ENCODE results near the gene RBM28.
A peak's percentile ranks its signal among the peaks of the same experiment; 100 is the strongest.

RBM28 gene

GRCh38 chr7:128274884-128275603 lies 68.7 kb downstream of the RBM28 start:
- no peak for TF ChIP-seq CTCF (conservative IDR thresholded peaks at IDR 0.05; ENCODE audit: low read depth)
- no peak for DNase-seq (ENCODE audit: low spot score)
- ChIA-PET CTCF (no interaction called here), POLR2A (ENCODE audit: low non-redundant PET) (no interaction called here)
- no peak overlapping the region for H3K27ac ChIP-seq

- POLR2A ChIA-PET (ENCODE audit: low non-redundant PET): no interaction called here
Measured at GRCh38 chr7:128274246-128274883, 69.3 kb downstream of the RBM28 start.

GRCh38 chr7:128271942-128272481 lies 71.7 kb downstream of the RBM28 start:
- CTCF ChIA-PET: no interaction called here
- POLR2A ChIA-PET (ENCODE audit: low non-redundant PET): no interaction called here
- TF ChIP-seq CTCF (conservative IDR thresholded peaks at IDR 0.05; ENCODE audit: low read depth): no peak

More at GRCh38 chr7:128274246-128274883, 69.3 kb downstream of the RBM28 start:
- DNase-seq (ENCODE audit: low spot score): no peak
- no peak for TF ChIP-seq CTCF (conservative IDR thresholded peaks at IDR 0.05; ENCODE audit: low read depth)
- CTCF ChIA-PET: no interaction called here
- no peak overlapping the region for H3K27ac ChIP-seq

GRCh38 chr7:128271471-128271941 lies 72.2 kb downstream of the RBM28 start:
- ChIA-PET POLR2A (ENCODE audit: low non-redundant PET) (no interaction called here), CTCF (no interaction called here)
- H3K27ac ChIP-seq: no peak overlapping the region
- no peak for DNase-seq (ENCODE audit: low spot score)
- no peak for TF ChIP-seq CTCF (conservative IDR thresholded peaks at IDR 0.05; ENCODE audit: low read depth)

More at GRCh38 chr7:128271942-128272481, 71.7 kb downstream of the RBM28 start:
- no peak overlapping the region for H3K27ac ChIP-seq
- DNase-seq (ENCODE audit: low spot score): no peak

GRCh38 chr7:128270826-128271272 lies 72.9 kb downstream of the RBM28 start:
- H3K27ac ChIP-seq: no peak overlapping the region
- no peak for DNase-seq (ENCODE audit: low spot score)
- TF ChIP-seq CTCF (conservative IDR thresholded peaks at IDR 0.05; ENCODE audit: low read depth): no peak
- ChIA-PET POLR2A (ENCODE audit: low non-redundant PET) (no interaction called here), CTCF (no interaction called here)

GRCh38 chr7:128268233-128268632 lies 75.5 kb downstream of the RBM28 start:
- ChIA-PET CTCF (no interaction called here), POLR2A (ENCODE audit: low non-redundant PET) (no interaction called here)
- peak overlapping the region; percentile 92 for H3K27ac ChIP-seq
- no peak for TF ChIP-seq CTCF (conservative IDR thresholded peaks at IDR 0.05; ENCODE audit: low read depth)
- no peak for DNase-seq (ENCODE audit: low spot score)
